Glomerular visceral epithelial cell (primary cell): ENCODE results near the gene PLEKHG4.

ENCODE experiments used
- DNase-seq: peaks from one replicate; pipeline ENCODE4 v3.0.0-alpha.2; 2016; ENCODE audit errors: extremely low spot score

PLEKHG4 gene

GRCh38 chr16:67246081-67246755 is 33.1 kb upstream of the PLEKHG4 start:
- DNase-seq = peak; percentile 83

- peak; percentile 44 for DNase-seq
Measured at GRCh38 chr16:67246756-67247191, 32.6 kb upstream of the PLEKHG4 start.

- DNase-seq = peak; percentile 95
Measured at GRCh38 chr16:67247192-67248072, 31.9 kb upstream of the PLEKHG4 start, which contains the start of gene FHOD1. Gene FHOD1 (minus strand): TSS chr16:67247481. CDS start chr16:67247410, 71 bp downstream.

GRCh38 chr16:67248073-67248400 is 31.3 kb upstream of the PLEKHG4 start:
- no peak for DNase-seq

- DNase-seq = no peak
Measured at GRCh38 chr16:67248401-67249177, 30.7 kb upstream of the PLEKHG4 start, which contains the start of gene SLC9A5. Gene SLC9A5 (plus strand): TSS chr16:67248979. CDS start chr16:67249015, 36 bp downstream.

GRCh38 chr16:67249178-67250044 is 29.9 kb upstream of the PLEKHG4 start:
- DNase-seq = no peak

GRCh38 chr16:67250045-67250327 is 29.3 kb upstream of the PLEKHG4 start:
- DNase-seq = no peak

- DNase-seq = no peak
Measured at GRCh38 chr16:67252609-67253497, 26.5 kb upstream of the PLEKHG4 start.

- DNase-seq = no peak
Measured at GRCh38 chr16:67254801-67255552, 24.4 kb upstream of the PLEKHG4 start.

- no peak for DNase-seq
Measured at GRCh38 chr16:67255553-67256221, 23.6 kb upstream of the PLEKHG4 start.

GRCh38 chr16:67256701-67257230 is 22.6 kb upstream of the PLEKHG4 start:
- DNase-seq = no peak

- no peak for DNase-seq
Measured at GRCh38 chr16:67257486-67258160, 21.7 kb upstream of the PLEKHG4 start.

GRCh38 chr16:67258161-67258835 is 21.0 kb upstream of the PLEKHG4 start:
- no peak for DNase-seq

- no peak for DNase-seq
Measured at GRCh38 chr16:67259705-67260104, 19.6 kb upstream of the PLEKHG4 start.

- peak; percentile 53 for DNase-seq
Measured at GRCh38 chr16:67260426-67261063, 18.8 kb upstream of the PLEKHG4 start.

- no peak for DNase-seq
Measured at GRCh38 chr16:67263201-67263600, 16.1 kb upstream of the PLEKHG4 start.

GRCh38 chr16:67264277-67264676 is 15.1 kb upstream of the PLEKHG4 start:
- DNase-seq = no peak
